HG03175 (cell line): ENCODE data around the gene AOPEP.

Source experiments
- ATAC-seq: cut with Tn5 transposase; IDR thresholded peaks from one replicate; pipeline ENCODE4 v1.9.1; 2021; ENCODE audit warnings: mild to moderate bottlenecking, moderate library complexity; ENCODE audit not compliant: unreplicated experiment

AOPEP gene

GRCh38 chr9:94788570-94789105, 62.1 kb downstream of the AOPEP start:
- no peak for ATAC-seq

GRCh38 chr9:94791435-94791834, 64.9 kb downstream of the AOPEP start:
- ATAC-seq: no peak

- no peak for ATAC-seq
Measured at GRCh38 chr9:94792511-94792910, 66.0 kb downstream of the AOPEP start.

- ATAC-seq: no peak
Measured at GRCh38 chr9:94794476-94795167, 68.1 kb downstream of the AOPEP start.

GRCh38 chr9:94796687-94797086, 70.2 kb downstream of the AOPEP start:
- no peak for ATAC-seq

GRCh38 chr9:94798201-94798600, 71.7 kb downstream of the AOPEP start:
- ATAC-seq: no peak

- no peak for ATAC-seq
Measured at GRCh38 chr9:94798708-94799107, 72.2 kb downstream of the AOPEP start.

- no peak for ATAC-seq
Measured at GRCh38 chr9:94799578-94800264, 73.2 kb downstream of the AOPEP start.

GRCh38 chr9:94800424-94801117, 74.1 kb downstream of the AOPEP start:
- ATAC-seq: no peak

- no peak for ATAC-seq
Measured at GRCh38 chr9:94801234-94801633, 74.7 kb downstream of the AOPEP start.

- ATAC-seq: no peak
Measured at GRCh38 chr9:94801681-94802080, 75.2 kb downstream of the AOPEP start.

- ATAC-seq: no peak
Measured at GRCh38 chr9:94802251-94802650, 75.8 kb downstream of the AOPEP start.

- no peak for ATAC-seq
Measured at GRCh38 chr9:94802793-94803192, 76.3 kb downstream of the AOPEP start.

- no peak for ATAC-seq
Measured at GRCh38 chr9:94804316-94804715, 77.8 kb downstream of the AOPEP start.

- no peak for ATAC-seq
Measured at GRCh38 chr9:94805051-94805489, 78.6 kb downstream of the AOPEP start.

- no peak for ATAC-seq
Measured at GRCh38 chr9:94805585-94805984, 79.1 kb downstream of the AOPEP start.

GRCh38 chr9:94806307-94806893, 79.9 kb downstream of the AOPEP start:
- no peak for ATAC-seq

GRCh38 chr9:94807556-94807955, 81.1 kb downstream of the AOPEP start:
- ATAC-seq: no peak

- no peak for ATAC-seq
Measured at GRCh38 chr9:94808926-94809700, 82.6 kb downstream of the AOPEP start.

GRCh38 chr9:94809778-94810177, 83.3 kb downstream of the AOPEP start:
- ATAC-seq: no peak

- ATAC-seq: no peak
Measured at GRCh38 chr9:94811074-94811473, 84.6 kb downstream of the AOPEP start.
